HAP-1 (cell line): ENCODE measurements around the gene ELAVL3.
"Not testable (repeated sequence)": the region's sequence is repeated elsewhere in the genome, so short reads cannot be mapped to it uniquely, and the experiment has no call there.

ENCODE experiments used
- DNase-seq, 2 experiments: peaks; one replicate each; pipeline ENCODE4 v3.0.0-alpha.2; 2016 to 2020; ENCODE audit warnings: low spot score in 2 of 2
- H3K27me3 ChIP-seq: fragments of 250-450 bp; sonication (Bioruptor Pico); 2 replicates; pipeline ENCODE4 v1.5.1; 2020; ENCODE audit warnings: low read depth, mild to moderate bottlenecking, moderate library complexity
- H3K36me3 ChIP-seq: fragments of 250-450 bp; sonication (Bioruptor Pico); replicated peaks from 2 replicates; pipeline ENCODE4 v1.5.1; 2020; ENCODE audit warnings: mild to moderate bottlenecking
- H3K4me1 ChIP-seq: fragments of 250-450 bp; sonication (Bioruptor Pico); 2 replicates; pipeline ENCODE4 v1.5.1; 2020; ENCODE audit warnings: mild to moderate bottlenecking
- H3K4me3 ChIP-seq: fragments of 250-450 bp; sonication (Bioruptor Pico); 2 replicates; pipeline ENCODE4 v1.5.1; 2020; ENCODE audit warnings: mild to moderate bottlenecking, moderate library complexity
- H3K9me3 ChIP-seq: fragments of 250-450 bp; sonication (Bioruptor Pico); 2 replicates; pipeline ENCODE4 v1.5.1; 2020; ENCODE audit warnings: mild to moderate bottlenecking, moderate library complexity
- in situ Hi-C: fragments of 300-500 bp; cut with MboI; formaldehyde crosslinking; loops from 3 replicates; pipeline ENCODE4 v1.14.3; 2020; ENCODE audit warnings: low sequenced_read_pairs, inconsistent platforms, mixed read lengths

The ELAVL3 gene

DNA sequence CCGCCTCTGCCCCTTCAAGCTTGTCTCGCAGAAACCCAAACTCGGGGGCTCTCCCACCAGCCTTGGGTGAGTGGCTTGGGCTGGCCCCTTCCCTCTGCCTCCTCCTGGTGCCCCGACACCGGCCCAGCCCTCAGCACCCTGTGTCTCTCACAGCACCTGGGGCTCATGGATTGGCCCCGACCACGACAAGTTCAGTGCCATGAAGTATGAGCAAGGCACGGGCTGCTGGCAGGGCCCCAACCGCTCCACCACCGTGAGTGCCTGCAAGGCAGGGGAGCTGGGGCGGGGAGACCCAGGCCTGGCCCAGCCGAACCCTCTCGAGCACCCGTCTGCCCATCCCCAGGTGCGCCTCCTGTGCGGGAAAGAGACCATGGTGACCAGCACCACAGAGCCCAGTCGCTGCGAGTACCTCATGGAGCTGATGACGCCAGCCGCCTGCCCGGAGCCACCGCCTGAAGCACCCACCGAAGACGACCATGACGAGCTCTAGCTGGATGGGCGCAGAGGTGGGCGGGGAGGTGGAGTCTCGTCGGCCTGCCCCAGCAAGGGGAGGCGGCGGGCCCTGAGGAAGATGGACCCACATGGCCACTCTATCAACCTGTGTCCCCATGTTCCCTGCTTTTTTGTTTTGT, 31.8 kb downstream of the ELAVL3 start:
- H3K36me3 ChIP-seq = peaks cover 40% of the 10 kb centered on the region
- in situ Hi-C loops = no loop called here
- H3K9me3 ChIP-seq = no peaks in the 10 kb centered on the region
- no peak for DNase-seq
- no peaks in the 10 kb centered on the region for H3K4me1 ChIP-seq
- H3K4me3 ChIP-seq = no peak overlapping the region
- H3K27me3 ChIP-seq = no peaks in the 10 kb centered on the region

DNA sequence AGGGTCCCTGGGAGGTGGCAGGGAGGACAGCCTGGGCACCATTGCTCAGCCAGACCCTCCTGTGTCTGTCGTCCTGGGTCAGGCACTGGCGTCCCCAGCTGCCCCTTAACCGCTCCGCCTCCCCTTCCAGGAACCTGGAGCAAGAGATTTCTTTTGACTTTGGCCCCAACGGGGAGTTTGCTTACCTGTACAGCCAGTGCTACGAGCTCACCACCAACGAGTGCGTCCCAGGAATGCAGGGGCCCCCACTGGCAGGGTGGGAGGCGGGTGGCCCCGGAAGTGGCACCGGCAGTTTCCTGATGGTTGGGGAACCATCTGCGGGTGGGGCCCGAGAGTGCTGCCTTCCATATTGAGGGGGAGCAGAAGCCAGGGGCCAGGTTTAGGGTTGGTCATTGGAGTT, 32.4 kb downstream of the ELAVL3 start:
- in situ Hi-C loops = no loop called here
- Histone ChIP-seq H3K9me3 (no peaks in the 10 kb centered on the region), H3K36me3 (peaks cover 46% of the 10 kb centered on the region), H3K4me3 (no peak overlapping the region), H3K27me3 (no peaks in the 10 kb centered on the region), H3K4me1 (no peaks in the 10 kb centered on the region)
- DNase-seq = no peak

DNA sequence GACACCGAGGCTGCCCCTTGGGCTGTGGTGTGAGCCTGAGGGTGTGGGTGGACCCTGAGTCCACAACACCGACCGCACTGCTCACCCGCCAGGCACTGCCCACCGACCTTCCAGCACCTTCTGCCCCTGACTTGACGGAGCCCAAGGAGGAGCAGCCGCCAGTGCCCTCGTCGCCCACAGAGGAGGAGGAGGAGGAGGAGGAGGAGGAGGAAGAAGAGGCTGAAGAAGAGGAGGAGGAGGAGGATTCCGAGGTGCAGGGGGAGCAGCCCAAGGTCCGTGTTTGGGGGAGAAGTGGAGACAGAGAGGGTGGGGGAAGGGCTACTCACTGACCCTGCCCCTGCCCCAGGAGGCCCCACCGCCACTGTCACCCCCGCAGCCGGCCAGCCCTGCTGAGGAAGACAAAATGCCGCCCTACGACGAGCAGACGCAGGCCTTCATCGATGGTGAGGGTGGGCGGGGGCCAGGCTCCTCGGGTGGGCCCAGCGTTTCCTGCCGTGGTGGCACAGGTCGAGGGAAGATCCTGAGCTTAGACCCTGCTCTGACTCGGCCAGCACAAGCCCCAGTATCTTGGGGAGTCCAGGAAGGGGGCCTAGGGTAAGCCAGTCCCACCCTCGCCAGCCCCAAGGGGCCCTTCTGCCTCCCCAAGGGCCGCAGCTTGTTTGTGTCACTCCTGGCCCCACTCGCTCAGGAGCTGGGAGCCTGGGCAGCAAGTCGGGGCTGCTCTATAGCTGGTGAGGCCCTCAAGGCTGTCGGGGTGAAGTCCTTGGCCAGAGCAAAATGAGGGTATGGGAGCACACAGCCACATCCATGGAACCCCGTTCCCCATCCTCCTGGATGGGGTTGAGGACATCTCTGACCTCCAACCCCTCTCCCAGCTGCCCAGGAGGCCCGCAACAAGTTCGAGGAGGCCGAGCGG, 33.2 kb downstream of the ELAVL3 start:
- peaks cover 54% of the 10 kb centered on the region for H3K36me3 ChIP-seq
- in situ Hi-C loops = no loop called here
- no peaks in the 10 kb centered on the region for H3K4me1 ChIP-seq
- H3K9me3 ChIP-seq = no peaks in the 10 kb centered on the region
- no peak overlapping the region for H3K4me3 ChIP-seq
- DNase-seq = no peak
- no peaks in the 10 kb centered on the region for H3K27me3 ChIP-seq

DNA sequence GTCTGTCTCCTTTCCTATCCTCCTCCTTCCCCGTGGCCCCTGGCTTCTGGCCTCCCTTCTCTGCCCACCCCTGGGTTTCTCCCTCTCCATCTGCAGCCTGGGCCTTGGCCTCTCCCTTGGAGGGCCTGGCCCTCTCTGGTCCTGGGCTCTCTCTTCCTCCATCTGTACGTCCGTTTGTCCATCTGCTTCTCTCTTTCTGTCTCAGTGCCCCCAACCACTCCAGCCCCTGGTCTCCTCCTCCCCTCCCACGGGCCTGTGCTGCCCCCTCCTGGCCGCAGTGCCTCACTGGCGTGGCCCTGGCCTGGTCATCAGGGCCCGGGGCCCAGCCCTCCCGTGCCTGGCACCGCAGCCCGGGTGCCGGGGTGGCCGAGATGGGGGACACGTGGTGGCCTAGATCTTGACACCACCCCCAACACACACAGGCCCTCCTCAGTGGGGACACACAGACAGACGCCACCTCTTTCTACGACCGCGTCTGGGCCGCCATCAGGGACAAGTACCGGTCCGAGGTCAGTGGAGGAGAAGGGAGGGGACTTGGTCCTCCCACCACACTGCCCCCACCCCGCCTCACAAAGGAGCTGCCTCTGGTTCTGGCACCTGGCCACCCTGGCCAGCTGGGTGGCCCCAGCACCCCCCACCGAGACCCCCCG, 34.1 kb downstream of the ELAVL3 start:
- Histone ChIP-seq H3K4me1 (no peaks in the 10 kb centered on the region), H3K36me3 (peaks cover 63% of the 10 kb centered on the region), H3K9me3 (no peaks in the 10 kb centered on the region), H3K4me3 (no peak overlapping the region), H3K27me3 (no peaks in the 10 kb centered on the region)
- in situ Hi-C loops = no loop called here
- peak in 1 of 2 experiments; percentile 82 for DNase-seq

DNA sequence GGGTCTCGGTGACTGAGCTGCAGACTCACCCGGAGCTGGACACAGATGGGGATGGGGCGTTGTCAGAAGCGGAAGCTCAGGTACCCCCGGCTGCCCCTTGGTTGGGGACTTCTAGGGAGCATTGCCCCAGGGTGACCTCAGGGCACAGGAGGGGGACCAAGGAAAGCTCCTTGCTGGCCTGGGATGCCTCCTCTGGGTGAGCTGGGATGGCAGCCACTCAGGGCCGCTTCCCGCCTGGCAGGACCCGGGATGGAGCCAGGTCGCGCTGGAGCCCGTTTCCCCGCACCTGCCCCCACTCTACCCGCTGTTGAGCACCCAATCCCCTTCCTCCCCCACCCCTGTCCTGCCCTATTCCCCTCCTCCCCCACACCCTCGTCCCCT, 34.6 kb downstream of the ELAVL3 start:
- Histone ChIP-seq H3K4me1 (no peaks in the 10 kb centered on the region), H3K27me3 (no peaks in the 10 kb centered on the region), H3K4me3 (no peak overlapping the region), H3K9me3 (no peaks in the 10 kb centered on the region), H3K36me3 (peaks cover 68% of the 10 kb centered on the region)
- in situ Hi-C loops = no loop called here
- no peak for DNase-seq

DNA sequence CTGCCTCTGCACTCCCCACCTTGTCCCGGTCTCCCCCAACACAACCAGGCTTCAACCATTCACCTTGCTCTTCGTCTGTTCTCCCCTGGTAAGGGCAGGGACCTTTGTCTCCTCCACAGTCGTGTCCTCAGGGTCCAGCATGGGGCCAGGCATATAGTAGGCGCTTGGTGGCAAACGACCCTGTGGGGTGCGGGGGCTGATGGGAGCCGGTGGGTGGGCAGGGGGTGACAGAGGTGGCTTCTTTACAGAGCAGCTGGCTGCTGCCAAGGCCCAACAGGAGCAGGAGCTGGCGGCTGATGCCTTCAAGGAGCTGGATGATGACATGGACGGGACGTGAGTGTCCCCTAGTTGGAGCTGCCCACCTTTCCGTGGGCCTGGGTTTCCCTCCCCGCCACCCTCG, 35.7 kb downstream of the ELAVL3 start:
- no peak for DNase-seq
- Histone ChIP-seq H3K36me3 (peaks cover 77% of the 10 kb centered on the region), H3K4me3 (no peak overlapping the region), H3K4me1 (no peaks in the 10 kb centered on the region), H3K27me3 (no peaks in the 10 kb centered on the region), H3K9me3 (no peaks in the 10 kb centered on the region)
- in situ Hi-C loops = no loop called here

DNA sequence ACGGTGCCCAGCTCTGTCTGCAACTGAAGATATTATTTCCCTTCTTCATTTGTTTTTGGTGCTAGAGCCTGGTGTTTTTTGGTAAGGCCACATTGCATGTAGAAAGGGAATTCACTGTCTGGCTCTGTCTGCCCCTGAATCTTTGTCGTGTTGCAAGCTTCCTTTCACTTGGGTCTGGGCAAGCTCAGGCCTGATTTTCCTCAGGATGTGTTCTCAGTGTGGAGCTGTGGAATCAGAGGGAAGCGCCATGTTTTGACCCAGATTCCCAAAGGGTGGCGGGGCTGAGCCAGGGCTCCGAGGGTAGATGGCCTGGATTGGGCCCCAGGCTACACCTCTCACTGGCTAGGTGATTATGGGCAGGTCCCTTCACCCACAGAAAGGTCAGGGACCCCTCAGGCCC, 36.8 kb downstream of the ELAVL3 start:
- Histone ChIP-seq H3K4me3 (no peak overlapping the region), H3K9me3 (no peaks in the 10 kb centered on the region), H3K36me3 (peaks cover 79% of the 10 kb centered on the region), H3K4me1 (no peaks in the 10 kb centered on the region), H3K27me3 (no peaks in the 10 kb centered on the region)
- no peak for DNase-seq
- in situ Hi-C loops = no loop called here

DNA sequence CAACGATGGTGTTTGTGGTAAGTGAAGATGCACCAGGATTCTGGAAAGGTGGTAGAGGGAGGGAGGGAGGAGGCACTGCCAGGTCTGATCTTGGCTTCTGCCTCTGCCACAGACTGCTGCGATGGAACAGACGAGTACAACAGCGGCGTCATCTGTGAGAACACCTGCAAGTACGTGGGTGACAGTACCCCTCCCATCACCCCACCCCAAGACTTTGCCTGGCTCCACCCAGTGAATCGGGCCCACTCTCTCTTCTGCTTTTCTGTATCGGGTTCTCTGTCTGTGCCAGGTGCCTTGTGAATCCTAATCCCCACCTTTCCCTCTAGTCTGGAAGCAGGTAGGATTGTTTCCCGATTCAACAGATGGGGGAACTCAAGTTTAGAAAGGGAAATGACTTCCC, 42.9 kb downstream of the ELAVL3 start:
- Histone ChIP-seq H3K27me3 (no peaks in the 10 kb centered on the region), H3K4me1 (peaks cover 5% of the 10 kb centered on the region), H3K36me3 (peaks cover 61% of the 10 kb centered on the region), H3K9me3 (no peaks in the 10 kb centered on the region), H3K4me3 (no peak overlapping the region)
- in situ Hi-C loops = no loop called here
- no peak for DNase-seq

DNA sequence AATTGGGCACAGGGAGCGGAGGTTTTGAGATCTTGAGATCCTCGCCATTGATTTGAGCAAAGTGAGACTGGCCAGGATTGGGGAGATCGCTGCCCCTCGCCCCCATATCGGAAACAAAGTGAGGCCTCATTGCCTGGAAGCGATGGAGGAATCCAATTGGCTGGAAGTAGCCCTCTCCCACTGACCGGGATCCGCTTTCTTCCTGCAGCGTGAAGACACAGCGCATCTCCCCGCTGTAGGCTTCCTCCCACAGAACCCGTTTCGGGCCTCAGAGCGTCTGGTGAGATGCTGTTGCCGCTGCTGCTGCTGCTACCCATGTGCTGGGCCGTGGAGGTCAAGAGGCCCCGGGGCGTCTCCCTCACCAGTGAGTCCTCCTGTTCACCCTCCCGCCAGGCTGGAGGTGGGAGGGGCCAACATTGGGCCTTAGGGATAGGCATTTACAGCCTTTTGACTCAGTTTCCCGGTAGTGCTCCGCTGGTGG, 45.0 kb downstream of the ELAVL3 start:
- peak in 1 of 2 experiments; percentile 35 for DNase-seq
- peaks cover 40% of the 10 kb centered on the region for H3K36me3 ChIP-seq
- peaks cover 5% of the 10 kb centered on the region for H3K4me1 ChIP-seq
- H3K9me3 ChIP-seq = no peaks in the 10 kb centered on the region
- peak overlapping the region; percentile 70 for H3K4me3 ChIP-seq
- H3K27me3 ChIP-seq = no peaks in the 10 kb centered on the region
- in situ Hi-C loops = no loop called here

DNA sequence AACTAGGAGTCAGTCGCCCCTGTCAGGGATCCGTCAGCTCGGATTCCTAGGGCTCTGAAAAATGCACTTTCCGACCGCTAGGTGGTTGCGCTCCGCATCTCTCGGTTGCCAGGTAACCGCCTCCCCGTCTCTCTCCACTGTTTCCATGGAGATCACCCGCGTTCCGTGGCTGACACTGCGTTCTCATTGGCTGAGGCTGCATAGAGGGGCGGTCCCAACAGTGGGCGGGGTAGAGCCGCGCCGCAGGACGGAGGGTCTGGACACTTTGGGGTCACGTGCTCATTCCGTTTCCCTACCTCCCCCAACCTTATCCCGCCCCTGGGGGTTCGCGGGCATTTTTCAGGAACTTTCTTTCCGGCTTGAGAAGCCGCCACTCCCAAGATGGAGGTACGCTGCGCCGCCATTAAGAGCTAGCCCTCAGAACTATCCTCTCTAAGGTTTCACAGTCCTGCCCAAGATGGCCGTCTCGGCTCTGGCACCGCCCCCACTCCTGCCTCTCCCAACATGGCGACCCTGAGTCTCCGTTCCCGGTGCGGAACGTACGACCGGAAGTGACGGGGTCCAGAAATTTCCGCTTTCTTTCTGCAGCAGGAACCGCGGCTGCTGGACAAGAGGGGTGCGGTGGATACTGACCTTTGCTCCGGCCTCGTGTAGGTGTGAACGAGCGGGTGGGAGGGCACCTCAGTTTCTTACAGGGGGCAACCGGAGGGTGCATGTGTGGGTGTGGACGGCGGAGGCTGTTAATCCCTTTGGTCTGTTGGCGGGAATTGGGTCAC, 45.6 kb downstream of the ELAVL3 start, which contains the start of the genes ODAD3 and PRKCSH:
Gene ODAD3 (minus strand): TSS at position 65 of the 776 bp plus-strand sequence. CDS start 105 bp downstream, outside the sequence.
Gene PRKCSH (plus strand): TSS at position 579 of the 776 bp plus-strand sequence. CDS start 483 bp downstream, outside the sequence.
- no peaks in the 10 kb centered on the region for H3K9me3 ChIP-seq
- H3K4me1 ChIP-seq = peaks cover 5% of the 10 kb centered on the region
- peaks cover 34% of the 10 kb centered on the region for H3K36me3 ChIP-seq
- no peaks in the 10 kb centered on the region for H3K27me3 ChIP-seq
- DNase-seq = peak; percentile 99
- in situ Hi-C loops = no loop called here
- peak within 1 kb of the TSS; percentile 70 for H3K4me3 ChIP-seq

DNA sequence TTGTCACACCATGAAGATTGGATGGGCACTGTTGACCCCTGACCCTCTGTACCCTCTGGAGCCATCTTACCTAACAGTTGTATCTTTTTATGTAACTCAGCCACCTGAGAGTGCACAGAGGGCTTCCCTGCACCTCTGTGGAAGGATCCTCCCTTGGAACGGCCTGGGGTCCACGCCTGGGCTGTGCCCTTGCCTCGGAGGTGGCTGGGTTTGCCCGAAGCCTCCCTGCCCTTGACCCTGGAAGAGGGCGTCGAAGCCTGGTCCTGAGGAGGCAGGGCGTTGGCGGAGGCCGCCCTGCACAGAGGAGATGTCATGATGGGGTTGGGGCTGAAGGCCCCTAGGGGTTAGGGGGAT, 46.2 kb downstream of the ELAVL3 start:
- H3K4me1 ChIP-seq = peaks cover 5% of the 10 kb centered on the region
- in situ Hi-C loops = no loop called here
- no peaks in the 10 kb centered on the region for H3K27me3 ChIP-seq
- no peak for DNase-seq
- no peaks in the 10 kb centered on the region for H3K9me3 ChIP-seq
- peaks cover 31% of the 10 kb centered on the region for H3K36me3 ChIP-seq
- peak overlapping the region; percentile 70 for H3K4me3 ChIP-seq

DNA sequence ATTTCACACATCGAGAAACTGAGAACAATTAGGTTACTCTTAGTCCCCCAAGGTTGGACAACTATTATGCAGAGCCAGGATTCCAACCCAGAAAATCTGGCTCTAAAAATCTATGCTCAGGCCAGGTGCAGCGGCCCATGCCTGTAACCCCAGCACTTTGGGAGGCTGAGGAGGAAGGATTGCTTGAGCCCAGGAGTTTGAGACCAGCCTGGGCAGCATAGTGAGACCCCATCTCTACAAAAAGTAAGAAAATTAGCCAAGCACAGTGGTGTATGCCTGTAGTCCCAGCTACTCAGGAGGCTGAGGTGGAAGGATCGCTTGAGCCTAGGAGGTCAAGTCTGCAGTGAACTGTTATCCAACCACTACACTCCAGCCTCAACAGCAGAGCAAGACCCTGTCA, 47.3 kb downstream of the ELAVL3 start:
- peaks cover 24% of the 10 kb centered on the region for H3K36me3 ChIP-seq
- H3K4me1 ChIP-seq, H3K9me3 ChIP-seq, H3K4me3 ChIP-seq, DNase-seq, in situ Hi-C loops, H3K27me3 ChIP-seq: not testable (repeated sequence)

DNA sequence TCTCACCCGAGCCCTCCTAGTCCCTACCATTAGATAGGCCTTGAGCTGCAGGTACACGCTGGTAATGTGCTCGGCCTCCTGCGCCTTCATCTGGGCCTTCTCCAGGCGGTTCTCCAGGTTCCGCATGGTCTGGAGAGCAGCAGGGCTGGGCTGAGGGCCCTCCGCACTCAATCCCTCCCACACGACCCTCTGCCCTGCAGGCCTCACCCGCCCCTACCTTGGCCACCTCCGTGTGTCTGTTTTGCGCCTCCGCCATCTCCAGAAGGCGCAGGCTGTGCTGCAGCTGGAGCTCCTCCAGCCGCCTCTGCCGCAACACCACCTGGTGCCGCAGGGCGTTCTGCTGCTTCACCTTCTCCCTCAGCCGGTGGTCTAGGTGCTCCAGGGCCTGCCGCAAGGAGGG, 54.2 kb downstream of the ELAVL3 start:
- Histone ChIP-seq H3K27me3 (no peaks in the 10 kb centered on the region), H3K9me3 (no peaks in the 10 kb centered on the region), H3K4me1 (no peaks in the 10 kb centered on the region), H3K36me3 (no peaks in the 10 kb centered on the region), H3K4me3 (no peak overlapping the region)
- DNase-seq = no peak
- in situ Hi-C loops = no loop called here
